GM19328 (cell line): ENCODE data around the gene FUT8.
"Not testable (repeated sequence)": the region's sequence is repeated elsewhere in the genome, so short reads cannot be mapped to it uniquely, and the experiment has no call there.

Experiments
- ATAC-seq: cut with Tn5 transposase; IDR thresholded peaks from one replicate; pipeline ENCODE4 v1.9.1; 2021; ENCODE audit warnings: mild to moderate bottlenecking, moderate library complexity; ENCODE audit not compliant: unreplicated experiment

The FUT8 gene

DNA sequence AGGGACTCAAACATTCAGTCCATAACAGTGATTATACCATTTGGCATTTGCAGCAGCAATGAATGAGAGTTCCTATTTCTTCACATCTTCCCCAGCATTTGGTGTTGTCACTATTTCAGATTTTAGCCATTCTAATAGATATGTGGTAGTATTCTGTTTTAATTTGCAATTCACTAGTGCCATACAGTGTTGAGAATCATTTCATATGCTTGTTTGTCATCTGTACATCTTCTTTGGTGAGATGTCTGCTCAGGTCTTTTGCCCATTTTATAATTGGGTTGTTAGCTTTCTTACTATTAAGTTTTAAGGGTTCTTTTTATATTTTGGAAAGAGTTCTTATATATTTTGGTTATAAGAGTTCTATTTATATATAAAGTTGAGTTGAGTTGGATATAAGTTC is 276.5 kb downstream of the FUT8 start:
- ATAC-seq: no peak

DNA sequence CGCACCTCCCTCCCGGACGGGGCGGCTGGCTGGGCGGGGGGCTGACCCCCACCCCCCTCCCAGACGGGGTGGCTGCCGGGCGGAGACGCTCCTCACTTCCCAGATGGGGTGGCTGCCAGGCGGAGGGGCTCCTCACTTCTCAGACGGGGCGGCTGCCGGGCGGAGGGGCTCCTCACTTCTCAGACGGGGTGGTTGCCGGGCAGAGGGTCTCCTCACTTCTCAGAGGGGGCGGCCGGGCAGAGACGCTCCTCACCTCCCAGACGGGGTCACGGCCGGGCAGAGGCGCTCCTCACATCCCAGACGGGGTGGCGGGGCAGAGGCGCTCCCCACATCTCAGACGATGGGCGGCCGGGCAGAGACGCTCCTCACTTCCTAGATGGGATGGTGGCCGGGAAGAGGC is 280.0 kb downstream of the FUT8 start:
- not testable (repeated sequence) for ATAC-seq

GRCh38 chr14:65696801-65697200 is 284.3 kb downstream of the FUT8 start:
- no peak for ATAC-seq

- ATAC-seq: no peak
Measured at GRCh38 chr14:65703521-65703920, 291.0 kb downstream of the FUT8 start.

DNA sequence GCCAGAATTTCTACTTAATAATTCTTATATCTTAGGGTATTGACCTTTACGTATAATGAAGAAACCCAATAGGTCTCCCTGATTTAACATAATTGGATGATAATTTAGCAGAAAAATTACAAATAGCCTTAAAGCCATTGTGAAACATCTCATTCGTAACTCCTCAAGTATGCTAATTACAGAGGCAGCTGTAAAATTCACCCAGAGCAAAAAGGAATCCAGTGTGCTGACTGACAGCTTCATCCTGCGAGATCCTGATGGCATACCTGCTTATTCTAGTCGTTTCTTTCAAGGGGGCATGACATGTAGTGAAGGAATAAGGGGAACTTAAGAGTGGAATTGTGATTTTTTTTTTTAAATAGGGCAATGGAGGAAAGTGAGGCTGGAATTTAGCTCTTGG is 291.5 kb downstream of the FUT8 start:
- ATAC-seq: no peak

- no peak for ATAC-seq
Measured at GRCh38 chr14:65704437-65704836, 291.9 kb downstream of the FUT8 start.

GRCh38 chr14:65704850-65705249 is 292.3 kb downstream of the FUT8 start:
- ATAC-seq: no peak

DNA sequence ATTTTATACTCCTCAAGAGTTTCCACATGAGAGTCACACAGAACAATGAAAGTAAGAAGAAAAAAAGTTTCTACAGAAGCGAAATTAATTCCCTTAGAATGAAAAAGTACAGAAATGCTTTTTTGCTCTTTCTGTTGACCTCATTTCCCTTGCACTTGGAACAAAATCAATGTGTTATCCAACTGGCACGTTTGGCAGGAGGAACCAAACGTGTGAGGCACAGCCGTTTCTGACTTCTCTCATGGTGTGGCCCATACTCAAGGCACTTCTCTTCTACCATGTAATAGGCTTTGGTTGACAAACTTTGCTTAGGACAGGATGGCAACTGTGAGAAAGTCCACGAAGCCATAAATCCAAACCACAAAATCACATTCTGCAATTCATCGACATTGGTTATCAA is 297.0 kb downstream of the FUT8 start:
- ATAC-seq: no peak

- not testable (repeated sequence) for ATAC-seq
Measured at GRCh38 chr14:65716813-65717212, 304.3 kb downstream of the FUT8 start.

GRCh38 chr14:65717384-65717915 is 304.9 kb downstream of the FUT8 start:
- ATAC-seq: not testable (repeated sequence)

DNA sequence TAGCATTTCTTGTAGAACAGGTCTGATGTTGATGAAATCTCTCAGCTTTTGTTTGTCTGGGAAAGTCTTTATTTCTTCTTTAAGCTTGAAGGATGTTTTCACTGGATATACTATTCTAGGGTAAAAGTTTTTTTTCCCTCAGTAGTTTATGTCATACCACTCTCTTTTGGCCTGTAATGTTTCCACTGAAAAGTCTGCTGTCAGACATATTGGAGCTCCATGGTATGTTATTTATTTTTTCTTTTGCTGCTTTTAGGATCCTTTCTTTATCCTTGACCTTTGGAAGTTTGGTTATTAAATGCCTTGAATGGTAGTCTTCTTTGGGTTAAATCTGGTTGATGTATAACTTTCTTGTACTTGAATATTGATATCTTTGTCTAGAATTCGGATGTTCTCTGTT is 306.1 kb downstream of the FUT8 start:
- ATAC-seq: no peak

- ATAC-seq: no peak
Measured at GRCh38 chr14:65720171-65720570, 307.6 kb downstream of the FUT8 start.

GRCh38 chr14:65720743-65721142 is 308.2 kb downstream of the FUT8 start:
- ATAC-seq: no peak

- ATAC-seq: no peak
Measured at GRCh38 chr14:65723348-65723747, 310.8 kb downstream of the FUT8 start.

DNA sequence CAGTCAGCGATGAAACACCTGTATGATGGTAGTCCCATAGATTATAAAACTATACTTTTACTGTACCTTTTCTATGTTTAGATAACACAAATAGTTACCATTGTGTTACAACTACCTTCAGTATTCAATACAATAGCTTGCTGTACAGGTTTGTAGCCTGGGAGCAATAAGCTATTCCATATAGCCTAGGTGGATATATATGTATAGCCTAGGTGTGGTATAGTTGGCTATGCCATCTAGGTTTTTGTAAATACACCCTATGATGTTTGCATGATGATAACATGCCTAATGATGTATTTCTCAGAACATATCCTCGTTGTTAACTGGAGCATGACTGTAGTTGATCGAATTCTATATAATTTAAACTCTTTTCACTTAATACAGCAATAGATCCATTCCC is 316.1 kb downstream of the FUT8 start:
- no peak for ATAC-seq

DNA sequence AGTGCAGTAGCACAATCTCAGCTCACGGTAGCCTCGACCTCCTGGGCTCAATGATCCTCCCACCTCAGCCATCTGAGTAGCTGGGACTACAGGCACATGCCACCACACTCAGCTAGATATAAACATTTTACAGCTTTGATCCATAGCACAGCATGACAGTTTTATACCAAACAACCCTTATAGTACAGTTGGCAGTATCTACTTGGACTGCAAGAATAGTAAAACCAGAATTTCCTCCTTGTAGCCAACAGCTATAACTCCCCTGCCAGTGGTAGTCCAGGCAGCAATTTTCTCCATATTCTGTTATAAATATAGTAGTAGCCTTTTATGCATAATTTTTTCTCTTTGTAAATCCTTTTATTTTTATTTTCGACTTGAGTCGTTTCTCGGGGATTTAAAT is 317.0 kb downstream of the FUT8 start:
- no peak for ATAC-seq

DNA sequence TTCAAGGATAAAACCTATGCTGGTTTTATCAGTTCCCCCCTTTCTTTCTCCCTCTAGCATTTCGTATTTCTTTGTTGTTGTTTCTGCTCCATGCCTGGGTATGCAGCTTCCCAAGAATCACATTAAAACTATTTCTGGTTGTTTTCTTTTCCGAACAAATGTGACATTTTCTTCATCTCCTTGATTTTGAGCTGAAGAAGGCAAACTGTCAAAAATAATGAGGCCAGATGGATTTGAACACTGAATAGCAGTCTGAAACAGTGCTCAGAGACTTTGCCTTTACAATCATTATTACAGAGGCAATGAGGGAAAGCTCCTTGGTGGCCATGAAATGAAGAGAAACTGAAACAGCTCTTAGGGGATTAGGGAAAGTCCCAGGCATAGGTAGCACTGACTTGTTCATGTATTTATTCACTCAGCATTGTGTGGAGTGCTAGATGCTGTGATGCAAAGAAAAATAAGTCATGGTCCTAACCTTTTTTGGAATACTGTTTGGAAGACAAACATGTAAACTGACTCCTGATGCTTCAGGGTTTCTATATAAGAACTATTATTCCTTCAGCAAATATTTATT is 319.5 kb downstream of the FUT8 start:
- no peak for ATAC-seq

GRCh38 chr14:65738339-65738738 is 325.8 kb downstream of the FUT8 start:
- no peak for ATAC-seq

GRCh38 chr14:65745396-65746190 is 333.1 kb downstream of the FUT8 start:
- no peak for ATAC-seq

DNA sequence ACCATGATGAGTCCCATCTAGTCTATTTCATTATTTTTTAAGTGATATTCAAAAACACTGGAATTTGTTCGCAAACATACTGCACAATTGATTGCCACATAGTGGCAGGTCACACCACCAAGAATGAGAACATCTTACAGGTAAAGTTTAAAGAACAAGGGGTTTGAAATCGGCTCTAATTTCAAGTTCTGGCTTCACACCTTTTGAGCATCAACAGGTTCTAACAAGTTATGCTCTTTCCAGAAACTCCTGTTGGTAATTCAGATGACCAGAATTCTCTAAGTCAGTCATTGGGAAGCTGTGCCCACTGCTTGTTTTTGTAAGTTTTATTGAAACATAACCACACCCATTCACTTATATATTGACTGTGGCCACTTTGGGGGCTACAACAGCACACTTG is 336.3 kb downstream of the FUT8 start:
- no peak for ATAC-seq

DNA sequence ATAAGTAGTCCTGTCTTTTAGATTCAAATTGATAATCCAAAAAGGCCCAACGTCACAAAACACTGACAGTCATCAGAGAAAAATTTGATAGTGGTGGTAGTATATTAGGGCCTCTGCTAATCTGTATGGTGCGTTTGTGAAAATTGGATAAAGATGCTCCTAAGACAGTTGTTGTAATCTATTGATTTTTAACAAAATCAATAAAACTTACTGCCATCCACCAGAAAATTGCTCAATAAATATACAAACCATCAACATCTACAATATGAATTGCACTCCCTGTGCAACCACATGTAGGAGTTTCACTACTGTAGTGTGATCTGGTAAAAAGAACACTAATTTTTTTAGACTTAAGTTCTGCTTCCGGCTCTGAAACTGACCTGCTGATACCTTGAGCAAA is 336.8 kb downstream of the FUT8 start:
- ATAC-seq: no peak

GRCh38 chr14:65750906-65751305 is 338.4 kb downstream of the FUT8 start:
- no peak for ATAC-seq
